GM18868 (cell line): ENCODE results near the gene ENTR1.
"Not testable (repeated sequence)": the region's sequence is repeated elsewhere in the genome, so short reads cannot be mapped to it uniquely, and the experiment has no call there.

Source experiments
- ATAC-seq: cut with Tn5 transposase; IDR thresholded peaks from one replicate; pipeline ENCODE4 v1.9.1; 2021; ENCODE audit warnings: mild to moderate bottlenecking, moderate library complexity; ENCODE audit not compliant: unreplicated experiment

Gene ENTR1

DNA sequence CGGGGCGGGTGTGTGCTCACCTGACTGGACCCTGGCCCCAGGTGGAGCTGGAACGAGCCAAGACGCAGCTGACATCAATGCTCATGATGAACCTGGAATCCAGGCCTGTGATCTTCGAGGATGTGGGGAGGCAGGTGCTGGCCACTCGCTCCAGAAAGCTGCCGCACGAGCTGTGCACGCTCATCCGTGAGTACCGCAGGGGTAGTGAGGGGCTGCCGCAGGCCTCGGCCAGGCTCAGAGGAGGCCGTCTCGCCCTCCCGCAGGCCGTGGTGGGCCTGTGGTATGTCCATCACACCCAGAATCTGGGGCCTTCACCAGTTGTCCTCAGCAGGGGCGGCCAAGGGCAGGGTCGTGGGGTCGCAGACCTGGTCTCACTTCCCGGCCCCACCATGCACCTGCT is 11.4 kb upstream of the ENTR1 start:
- ATAC-seq = no peak

DNA sequence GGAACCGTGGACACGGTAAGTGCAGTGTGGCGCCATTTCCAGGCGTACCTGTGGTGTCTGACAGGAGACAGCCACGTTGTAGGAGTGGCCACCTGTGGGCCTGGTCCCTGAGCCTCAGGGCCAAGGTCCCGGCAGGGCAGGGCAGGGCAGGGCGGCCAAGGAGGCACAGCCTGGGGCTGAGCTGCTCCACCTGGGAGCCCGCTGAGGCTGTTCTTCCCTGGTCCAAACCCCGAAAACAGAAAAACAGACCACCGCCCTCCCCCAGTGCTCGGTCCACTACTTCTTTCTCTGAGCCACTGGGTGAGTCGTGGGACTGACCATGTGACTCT is 8.6 kb upstream of the ENTR1 start:
- ATAC-seq = no peak

DNA sequence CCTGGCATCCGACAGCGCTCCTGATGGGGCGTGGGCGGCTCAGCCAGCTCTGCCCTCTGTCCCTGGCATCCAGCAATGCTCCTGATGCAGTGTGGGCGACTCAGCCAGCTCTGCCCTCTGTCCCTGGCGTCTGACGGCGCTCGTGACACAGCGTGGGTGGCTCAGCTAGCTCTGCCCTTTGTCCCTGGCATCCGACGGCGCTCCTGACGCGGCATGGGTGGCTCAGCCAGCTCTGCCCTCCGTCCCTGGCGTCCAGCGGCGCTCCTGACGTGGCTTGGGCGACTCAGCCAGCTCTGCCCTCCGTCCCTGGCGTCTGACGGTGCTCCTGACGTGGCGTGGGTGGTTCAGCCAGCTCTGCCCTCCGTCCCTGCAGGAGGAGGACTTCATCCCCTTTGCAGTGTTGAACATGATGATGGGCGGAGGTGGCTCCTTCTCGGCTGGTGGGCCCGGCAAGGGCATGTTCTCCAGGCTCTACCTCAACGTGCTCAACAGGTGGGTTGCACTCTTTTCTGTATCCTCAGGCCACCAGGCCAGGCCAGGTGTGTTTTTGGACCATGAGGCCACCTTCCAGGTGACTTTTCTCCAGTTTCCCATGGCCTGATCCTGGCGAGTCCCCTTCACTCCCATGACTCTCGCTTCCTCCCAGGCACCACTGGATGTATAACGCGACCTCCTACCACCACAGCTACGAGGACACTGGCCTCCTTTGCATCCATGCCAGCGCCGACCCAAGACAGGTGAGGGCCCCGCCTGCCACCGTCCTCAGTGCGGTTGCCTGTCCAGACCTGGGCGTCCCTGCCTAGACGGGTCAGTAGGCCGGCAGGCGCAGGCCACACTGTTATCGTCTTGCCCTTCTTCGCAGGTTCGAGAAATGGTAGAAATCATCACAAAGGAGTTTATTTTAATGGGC is 8.0 kb upstream of the ENTR1 start:
- ATAC-seq = no peak

- no peak for ATAC-seq
Measured at GRCh38 chr9:136416914-136417313, 6.5 kb upstream of the ENTR1 start.

DNA sequence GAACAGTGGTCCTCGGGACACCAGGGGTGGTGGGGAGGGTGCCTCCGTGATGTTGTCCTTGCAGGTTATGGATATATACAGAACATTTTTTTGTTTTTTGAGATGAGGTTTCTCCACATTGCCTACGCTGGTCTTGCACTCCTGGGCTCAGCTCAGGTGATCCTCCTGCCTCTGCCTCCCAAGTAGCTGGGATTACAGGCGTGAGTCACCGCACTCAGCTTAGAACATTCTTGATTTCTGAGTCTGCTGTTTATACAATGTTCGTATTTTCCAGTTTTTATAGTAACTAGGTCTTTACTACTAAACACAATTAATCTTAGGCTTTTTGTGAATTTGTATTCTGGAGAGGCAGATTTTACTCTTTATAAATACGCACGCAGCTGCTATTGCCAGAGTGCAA is 6.0 kb upstream of the ENTR1 start:
- ATAC-seq = no peak

GRCh38 chr9:136412962-136413361 is 2.5 kb upstream of the ENTR1 start:
- no peak for ATAC-seq

DNA sequence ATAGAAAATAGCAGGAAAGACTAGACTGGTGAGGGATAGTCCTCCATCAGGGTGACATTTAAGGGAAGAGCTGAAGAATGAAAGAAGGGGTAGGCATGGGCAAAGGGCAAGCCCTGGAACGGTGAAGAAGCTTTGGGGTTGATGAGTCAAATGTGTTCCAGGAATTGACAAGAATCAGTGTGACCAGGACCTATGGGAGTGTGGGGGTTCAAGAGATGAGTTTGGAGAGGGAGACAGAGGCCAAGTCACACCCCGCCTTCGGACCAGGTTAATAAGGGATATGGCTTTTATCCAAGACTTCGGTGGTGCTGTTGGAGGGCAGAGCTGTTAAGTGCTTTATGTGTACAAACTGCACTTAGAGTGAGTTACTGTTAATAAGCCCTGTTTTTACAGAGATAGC is 964 bp upstream of the ENTR1 start:
- no peak for ATAC-seq

DNA sequence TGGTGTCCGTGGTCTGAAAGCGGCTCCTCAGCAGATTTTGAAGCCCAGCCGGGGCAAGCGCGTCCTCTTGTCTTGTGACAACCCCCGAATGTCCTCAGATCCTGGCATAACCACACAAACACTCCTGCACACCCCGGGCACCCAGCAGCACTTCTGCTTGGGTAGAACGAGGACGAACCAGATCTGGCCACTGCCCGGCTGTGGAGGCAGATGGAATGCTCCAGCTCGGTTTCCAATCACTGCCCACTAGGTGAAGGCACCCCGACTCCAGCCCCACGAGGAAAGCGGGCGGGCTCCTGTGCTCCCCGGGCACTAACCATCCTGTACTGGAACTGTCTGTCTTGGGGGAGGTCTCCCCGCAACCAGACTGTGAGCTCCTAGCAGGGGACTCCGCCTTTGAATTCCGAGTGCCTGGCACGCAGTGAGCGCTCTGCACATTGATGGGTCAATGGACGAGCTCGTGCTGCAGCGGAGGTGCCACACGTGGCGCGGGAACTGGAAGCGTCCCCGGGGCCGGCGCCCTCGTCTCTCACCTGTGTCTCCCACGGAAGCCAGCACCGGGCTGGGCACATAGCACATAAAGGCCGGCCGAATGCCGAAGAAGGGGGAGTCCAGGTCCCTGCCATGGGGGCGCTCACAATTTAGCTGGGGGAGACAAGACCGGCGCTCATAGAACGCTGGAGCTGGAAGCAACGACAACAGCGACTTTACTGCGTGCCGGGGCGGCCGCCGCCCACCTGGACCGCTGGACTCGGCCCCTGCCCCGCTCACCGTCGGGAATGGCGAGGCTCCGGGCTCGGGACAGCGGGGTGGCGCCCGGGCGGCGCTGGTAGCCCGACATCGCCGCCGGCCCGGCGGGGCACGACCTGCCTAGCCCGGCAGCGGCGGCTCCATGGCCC is 608 bp downstream of the ENTR1 start:
- ATAC-seq = peak; percentile 12

- ATAC-seq = no peak
Measured at GRCh38 chr9:136407911-136408310, 2.5 kb downstream of the ENTR1 start.

GRCh38 chr9:136407061-136407460 is 3.4 kb downstream of the ENTR1 start:
- ATAC-seq = not testable (repeated sequence)

DNA sequence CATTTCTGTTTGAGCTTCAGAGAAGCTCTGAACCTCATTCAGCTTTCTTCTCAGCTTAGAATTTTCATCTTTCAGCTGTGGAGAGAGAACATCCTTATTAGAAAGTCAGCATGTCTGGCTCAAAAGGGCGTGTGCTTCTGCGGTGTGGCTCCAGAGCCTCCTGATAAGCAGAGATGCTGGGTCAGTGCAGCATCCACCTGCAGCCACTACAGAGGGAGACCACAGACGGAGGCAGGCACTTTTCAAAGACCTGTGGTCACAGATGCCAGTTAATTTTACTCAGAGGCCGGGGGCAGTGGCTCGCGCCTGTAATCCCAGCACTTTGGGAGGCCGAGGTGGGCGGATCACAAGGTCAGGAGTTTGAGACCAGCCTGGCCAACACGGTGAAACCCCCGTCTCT is 4.5 kb downstream of the ENTR1 start:
- ATAC-seq = not testable (repeated sequence)

GRCh38 chr9:136405481-136405880 is 4.9 kb downstream of the ENTR1 start:
- ATAC-seq = no peak

- no peak for ATAC-seq
Measured at GRCh38 chr9:136404801-136405136, 5.6 kb downstream of the ENTR1 start.

GRCh38 chr9:136403915-136404800 is 6.3 kb downstream of the ENTR1 start:
- no peak for ATAC-seq

DNA sequence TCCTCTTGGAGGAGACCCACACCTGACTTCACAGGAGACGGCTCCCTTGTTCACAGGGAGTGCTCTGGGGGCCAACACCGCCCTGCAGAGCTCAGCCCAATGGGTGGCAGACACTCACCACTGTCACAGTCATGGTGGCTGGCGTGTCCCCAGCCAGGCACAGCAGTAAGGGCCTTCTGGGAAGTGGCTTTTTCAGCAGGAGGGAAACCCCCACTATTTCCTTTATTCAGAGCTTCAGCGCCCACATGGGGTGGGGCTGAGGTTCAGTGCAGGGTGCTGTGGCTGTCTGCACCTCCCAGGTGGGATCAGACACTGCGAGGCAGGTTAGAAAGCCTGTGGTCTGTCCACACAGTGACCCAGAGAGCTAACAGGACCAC is 6.9 kb downstream of the ENTR1 start:
- peak; percentile 36 for ATAC-seq

DNA sequence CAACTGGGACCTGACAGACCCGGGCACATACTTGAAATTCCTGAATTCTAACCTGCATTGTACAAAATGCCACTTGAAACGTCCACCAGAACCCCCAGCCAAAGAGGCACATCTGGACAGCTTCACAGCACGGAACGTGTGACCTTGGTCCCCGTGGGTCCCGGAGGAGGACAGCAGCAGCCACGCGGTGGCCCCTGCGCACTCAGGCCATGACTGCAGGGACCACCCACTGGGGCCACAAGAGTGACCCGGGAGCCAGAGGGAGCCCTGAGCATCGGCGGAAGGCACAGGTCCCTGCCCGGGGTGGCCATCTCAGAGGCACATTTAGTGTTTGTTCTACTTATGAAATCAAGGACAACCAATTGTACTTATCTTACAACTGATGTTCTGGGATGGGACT is 8.3 kb downstream of the ENTR1 start:
- ATAC-seq = no peak

DNA sequence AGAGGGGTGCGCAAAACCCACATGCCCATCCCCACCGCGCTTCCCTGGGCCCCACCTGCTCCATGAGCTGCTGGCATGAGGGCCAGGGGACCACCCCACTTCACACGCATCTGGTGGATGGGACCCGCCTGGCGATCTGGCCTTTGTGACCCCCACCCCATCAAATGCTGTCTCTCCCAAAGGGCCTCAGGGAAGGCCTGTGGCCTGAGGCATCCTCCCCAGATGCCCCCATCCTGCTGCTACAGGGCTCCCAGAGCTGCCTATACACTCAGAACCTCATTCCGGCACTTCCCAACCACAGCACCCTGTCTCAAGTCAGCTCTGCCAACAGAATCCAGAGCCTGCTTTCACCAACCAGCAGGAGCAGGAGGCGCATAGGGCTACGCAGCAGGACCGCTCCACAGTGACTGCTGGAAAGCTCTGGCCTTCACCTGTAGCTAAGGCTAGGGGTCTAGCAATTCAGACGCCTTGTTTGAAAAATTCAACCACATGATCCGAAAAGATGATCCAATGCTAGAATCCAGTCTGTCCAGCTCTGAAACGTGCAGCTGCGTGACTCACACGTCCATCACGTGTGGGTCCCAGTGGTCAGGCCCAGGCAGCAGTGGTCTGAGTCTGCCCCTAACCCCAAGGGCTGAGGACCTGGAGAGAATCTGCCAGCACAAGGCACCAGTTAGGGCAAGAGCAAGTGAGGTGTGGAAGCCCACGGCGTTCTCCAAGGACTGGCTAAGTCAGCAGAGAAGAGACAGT is 9.1 kb downstream of the ENTR1 start:
- ATAC-seq = no peak

DNA sequence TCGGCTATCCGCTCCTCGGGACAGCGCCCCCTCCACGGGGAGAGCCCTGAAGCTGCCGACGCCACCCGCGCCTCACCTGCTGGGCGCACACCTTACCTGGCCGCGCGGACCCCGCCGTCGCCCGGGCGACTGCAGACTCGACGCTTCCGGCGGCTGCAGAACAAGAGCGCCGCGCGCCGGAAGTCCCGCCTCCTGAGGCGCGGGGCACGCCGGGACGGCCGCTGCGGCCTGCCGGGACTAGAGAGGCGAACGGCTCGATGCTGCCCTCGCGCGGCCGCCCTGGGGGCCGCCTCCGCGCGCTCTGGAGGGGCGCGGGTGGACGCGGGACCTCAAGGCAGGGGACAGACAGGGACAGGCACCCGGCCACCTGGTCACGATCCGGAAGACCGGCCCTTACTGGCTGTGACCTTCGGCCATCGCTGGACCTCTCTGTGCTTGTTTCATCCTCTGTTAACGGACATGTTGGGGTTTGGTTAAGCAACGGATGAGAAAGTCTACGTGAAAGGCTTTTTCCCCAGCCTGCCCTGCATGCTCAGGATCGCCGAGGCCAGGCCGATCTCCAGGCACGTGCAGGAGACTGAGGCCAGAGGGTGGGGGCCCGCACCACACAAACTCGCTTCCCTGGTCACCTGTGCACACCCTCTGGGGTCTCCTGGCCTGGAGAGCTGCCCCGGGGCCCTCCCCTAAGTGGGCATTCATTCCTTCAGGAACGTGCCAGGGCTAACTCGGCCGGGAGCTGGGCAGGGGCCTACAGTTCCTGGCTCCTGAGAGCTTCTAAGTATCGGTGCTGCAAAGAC is 10.2 kb downstream of the ENTR1 start, which contains the start of gene SNAPC4:
TSS of gene SNAPC4 (minus strand) at position 133 of the 797 bp plus-strand sequence. CDS start 1,742 bp downstream, outside the sequence.
- peak; percentile 73 for ATAC-seq
